OCI-LY3 (cell line): ENCODE measurements around the gene SEC22A.
"Not testable (repeated sequence)": the region's sequence is repeated elsewhere in the genome, so short reads cannot be mapped to it uniquely, and the experiment has no call there.

ENCODE experiments used
- H2AFZ ChIP-seq: fragments of 200-600, 300-600 bp; shearing (Covaris generic); 2 replicates; pipeline ENCODE4 v1.6.0; 2014; ENCODE audit warnings: antibody characterized with exemption, low read depth, low read length
- H3K27ac ChIP-seq: fragments of 200-600, 300-600 bp; sonication (generic); 2 replicates; pipeline ENCODE4 v1.5.1; 2014; ENCODE audit warnings: mild to moderate bottlenecking, low read length, moderate library complexity, mixed read lengths
- H3K27me3 ChIP-seq: fragments of 200-600, 300-600 bp; sonication (generic); 2 replicates; pipeline ENCODE4 v1.6.1; 2014; ENCODE audit warnings: low read depth, low read length, mixed read lengths
- H3K36me3 ChIP-seq: fragments of 200-600, 300-600 bp; sonication (generic); replicated peaks from 2 replicates; pipeline ENCODE3; 2014; ENCODE audit warnings: low read depth, low read length, mixed read lengths
- H3K4me1 ChIP-seq: fragments of 300-600, 200-600 bp; sonication (generic); 2 replicates; pipeline ENCODE4 v1.6.1; 2014; ENCODE audit warnings: low read length, mixed read lengths
- H3K4me2 ChIP-seq: fragments of 200-600, 300-600 bp; sonication (generic); 2 replicates; pipeline ENCODE4 v1.6.1; 2014; ENCODE audit warnings: low read length, mixed read lengths
- H3K4me3 ChIP-seq: fragments of 300-600, 200-600 bp; sonication (generic); 2 replicates; pipeline ENCODE4 v1.5.1; 2014; ENCODE audit warnings: antibody characterized with exemption, mild to moderate bottlenecking, low read length, moderate library complexity
- H3K79me2 ChIP-seq: fragments of 300-600, 200-600 bp; shearing (Covaris generic); 2 replicates; pipeline ENCODE4 v1.6.1; 2014; ENCODE audit warnings: mild to moderate bottlenecking, low read length, mixed read lengths
- H3K9ac ChIP-seq: fragments of 300-600, 200-600 bp; shearing (Covaris generic); 2 replicates; pipeline ENCODE4 v1.6.0; 2014; ENCODE audit warnings: mild to moderate bottlenecking, low read length, moderate library complexity
- H3K9me3 ChIP-seq: fragments of 200-600, 300-600 bp; shearing (Covaris generic); 2 replicates; pipeline ENCODE4 v1.6.1; 2014; ENCODE audit warnings: low read length, mixed read lengths; ENCODE audit not compliant: insufficient read depth
- H4K20me1 ChIP-seq: fragments of 200-600, 300-600 bp; sonication (generic); 2 replicates; pipeline ENCODE4 v1.6.1; 2016; ENCODE audit warnings: low read length, mixed read lengths; ENCODE audit not compliant: insufficient read depth
- EZH2phosphoT487 ChIP-seq: fragments of 200-600 bp; shearing (Covaris generic); IDR thresholded peaks from 2 replicates; pipeline ENCODE4 v1.6.1; 2018; ENCODE audit warnings: antibody characterized with exemption, mixed run types, low read depth
- TF ChIP-seq, protein P1 (sequence below): fragments of 200-600, 300-600 bp; sonication (generic); IDR thresholded peaks from 2 replicates; pipeline ENCODE4 v1.5.1; 2014; ENCODE audit warnings: antibody characterized with exemption, low read length, low read depth

SEC22A gene

DNA sequence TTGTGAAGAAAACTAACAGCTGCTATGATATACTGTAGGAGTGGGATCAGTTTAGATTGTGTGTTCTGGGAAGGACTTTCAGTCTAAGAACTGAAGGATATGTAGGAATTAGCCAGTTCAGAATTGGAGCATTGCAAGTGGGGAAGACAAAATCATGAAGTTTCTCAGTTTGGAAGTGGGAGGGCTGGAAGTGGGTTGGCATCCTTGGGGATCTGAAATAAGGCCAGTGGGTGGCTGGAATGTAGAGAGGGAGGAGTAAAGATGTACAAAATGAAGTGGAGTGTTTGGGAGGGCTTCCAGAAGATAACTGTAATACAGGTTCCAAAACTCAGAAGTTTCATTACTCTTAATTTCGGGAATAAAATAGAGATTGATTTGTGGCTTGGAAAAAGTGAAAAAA, 17.2 kb downstream of the SEC22A start:
- H3K79me2 ChIP-seq: no peaks in the 10 kb centered on the region
- no peak overlapping the region for H3K4me2 ChIP-seq
- TF ChIP-seq, protein P1, sequence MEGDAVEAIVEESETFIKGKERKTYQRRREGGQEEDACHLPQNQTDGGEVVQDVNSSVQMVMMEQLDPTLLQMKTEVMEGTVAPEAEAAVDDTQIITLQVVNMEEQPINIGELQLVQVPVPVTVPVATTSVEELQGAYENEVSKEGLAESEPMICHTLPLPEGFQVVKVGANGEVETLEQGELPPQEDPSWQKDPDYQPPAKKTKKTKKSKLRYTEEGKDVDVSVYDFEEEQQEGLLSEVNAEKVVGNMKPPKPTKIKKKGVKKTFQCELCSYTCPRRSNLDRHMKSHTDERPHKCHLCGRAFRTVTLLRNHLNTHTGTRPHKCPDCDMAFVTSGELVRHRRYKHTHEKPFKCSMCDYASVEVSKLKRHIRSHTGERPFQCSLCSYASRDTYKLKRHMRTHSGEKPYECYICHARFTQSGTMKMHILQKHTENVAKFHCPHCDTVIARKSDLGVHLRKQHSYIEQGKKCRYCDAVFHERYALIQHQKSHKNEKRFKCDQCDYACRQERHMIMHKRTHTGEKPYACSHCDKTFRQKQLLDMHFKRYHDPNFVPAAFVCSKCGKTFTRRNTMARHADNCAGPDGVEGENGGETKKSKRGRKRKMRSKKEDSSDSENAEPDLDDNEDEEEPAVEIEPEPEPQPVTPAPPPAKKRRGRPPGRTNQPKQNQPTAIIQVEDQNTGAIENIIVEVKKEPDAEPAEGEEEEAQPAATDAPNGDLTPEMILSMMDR: no peak
- TF ChIP-seq EZH2phosphoT487: no peak
- H3K9ac ChIP-seq: no peak overlapping the region
- no peaks in the 10 kb centered on the region for H4K20me1 ChIP-seq
- H2AFZ ChIP-seq: no peak overlapping the region
- no peaks in the 10 kb centered on the region for H3K36me3 ChIP-seq
- no peaks in the 10 kb centered on the region for H3K9me3 ChIP-seq
- no peak overlapping the region for H3K27ac ChIP-seq
- no peaks in the 10 kb centered on the region for H3K4me1 ChIP-seq
- no peaks in the 10 kb centered on the region for H3K27me3 ChIP-seq
- H3K4me3 ChIP-seq: no peak overlapping the region

DNA sequence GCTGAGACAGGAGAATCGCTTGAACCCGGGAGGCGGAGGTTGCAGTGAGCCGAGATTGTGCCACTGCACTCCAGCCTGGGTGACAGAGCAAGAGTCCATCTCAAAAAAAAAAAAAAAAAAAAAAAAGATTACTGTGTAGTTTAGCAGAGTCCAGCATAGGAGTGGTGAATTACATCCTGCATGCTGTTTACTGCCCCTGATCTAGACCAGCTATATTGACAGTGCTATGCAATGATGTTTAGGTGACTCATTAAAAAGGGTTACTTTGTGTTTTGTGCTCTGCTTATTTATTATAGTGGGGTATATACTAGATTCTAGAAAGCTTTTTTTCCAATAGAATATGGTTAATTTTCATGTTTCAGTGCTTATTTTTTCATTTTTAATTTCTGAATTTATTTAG, 19.6 kb downstream of the SEC22A start:
- H3K36me3 ChIP-seq: peaks cover 13% of the 10 kb centered on the region
- H4K20me1 ChIP-seq, H3K27ac ChIP-seq, H3K27me3 ChIP-seq, H3K4me3 ChIP-seq, H3K79me2 ChIP-seq, H3K9ac ChIP-seq, H2AFZ ChIP-seq, H3K4me2 ChIP-seq, H3K4me1 ChIP-seq, H3K9me3 ChIP-seq: not testable (repeated sequence)

DNA sequence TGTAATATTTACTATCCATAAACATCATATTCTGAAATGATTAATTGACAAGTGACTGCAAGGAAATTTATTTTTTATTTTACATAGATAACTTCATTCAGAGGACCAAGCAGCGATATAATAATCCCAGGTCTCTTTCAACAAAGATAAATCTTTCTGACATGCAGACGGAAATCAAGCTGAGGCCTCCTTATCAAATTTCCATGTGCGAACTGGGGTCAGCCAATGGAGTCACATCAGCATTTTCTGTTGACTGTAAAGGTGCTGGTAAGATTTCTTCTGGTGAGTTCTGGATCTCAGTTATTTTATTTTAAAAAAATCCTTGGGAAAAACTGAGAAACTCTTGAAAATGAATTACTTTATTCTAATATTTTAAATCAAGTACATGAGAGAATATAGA, 23.3 kb downstream of the SEC22A start:
- Histone ChIP-seq H3K4me2 (no peak overlapping the region), H3K79me2 (no peaks in the 10 kb centered on the region), H4K20me1 (no peaks in the 10 kb centered on the region), H2AFZ (no peak overlapping the region), H3K9ac (no peak overlapping the region), H3K36me3 (peaks cover 36% of the 10 kb centered on the region), H3K4me3 (no peak overlapping the region), H3K4me1 (no peaks in the 10 kb centered on the region), H3K9me3 (peaks cover 7% of the 10 kb centered on the region; the same call in 1 of the 2 replicates), H3K27me3 (no peaks in the 10 kb centered on the region), H3K27ac (no peak overlapping the region)
- no peak for TF ChIP-seq EZH2phosphoT487
- TF ChIP-seq, protein P1: no peak

DNA sequence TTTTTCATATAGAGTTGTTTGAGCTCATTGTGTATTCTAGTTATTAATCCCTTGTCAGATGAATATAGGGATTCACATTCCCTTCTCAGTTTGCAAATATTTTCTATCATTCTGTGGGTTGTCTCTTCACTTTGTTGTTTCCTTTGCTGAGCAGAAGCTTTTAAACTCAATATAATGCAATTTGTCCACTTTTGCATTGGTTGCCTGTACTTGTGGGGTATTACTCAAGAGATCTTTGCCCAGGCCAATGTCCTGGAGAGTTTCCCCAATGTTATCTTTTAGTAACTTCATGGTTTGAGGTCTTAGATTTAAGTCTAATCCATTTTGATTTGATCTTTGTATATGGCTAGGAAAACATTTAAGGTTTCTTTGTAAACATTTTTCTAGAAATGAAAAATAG, 24.8 kb downstream of the SEC22A start:
- Histone ChIP-seq H4K20me1 (no peaks in the 10 kb centered on the region), H3K4me1 (no peaks in the 10 kb centered on the region), H3K27ac (no peak overlapping the region), H3K9me3 (peaks cover 7% of the 10 kb centered on the region; the same call in 1 of the 2 replicates), H3K4me2 (no peak overlapping the region), H3K79me2 (no peaks in the 10 kb centered on the region), H3K4me3 (no peak overlapping the region), H2AFZ (no peak overlapping the region), H3K9ac (no peak overlapping the region), H3K36me3 (peaks cover 43% of the 10 kb centered on the region), H3K27me3 (no peaks in the 10 kb centered on the region)
- no peak for TF ChIP-seq EZH2phosphoT487
- TF ChIP-seq, protein P1: no peak

- Histone ChIP-seq H2AFZ (no peak overlapping the region), H3K4me1 (no peaks in the 10 kb centered on the region), H3K27me3 (no peaks in the 10 kb centered on the region), H3K9ac (no peak overlapping the region), H3K36me3 (peaks cover 43% of the 10 kb centered on the region), H3K79me2 (no peaks in the 10 kb centered on the region), H3K4me3 (no peak overlapping the region), H3K9me3 (peaks cover 7% of the 10 kb centered on the region; the same call in 1 of the 2 replicates), H3K4me2 (no peak overlapping the region), H4K20me1 (no peaks in the 10 kb centered on the region), H3K27ac (no peak overlapping the region)
- TF ChIP-seq EZH2phosphoT487: no peak
- TF ChIP-seq, protein P1: no peak
Observed at GRCh38 chr3:123229145-123229544, 27.4 kb downstream of the SEC22A start.
